GM23338 (cell line): Measurements from ENCODE around the gene PNN.

Experiments
- CTCF ChIP-seq, 2 experiments: fragments of 200-600 bp in 1 of 2; sonication (generic) in 1 of 2; conservative IDR thresholded peaks; 2 replicates each; pipeline versions ENCODE4 v1.5.1 to v1.6.1; 2016 to 2017; ENCODE audit warnings: antibody characterized with exemption in 2 of 2, low read depth in 2 of 2, mild to moderate bottlenecking in 2 of 2, moderate library complexity in 1 of 2
- EZH2 ChIP-seq: fragments of 200-600 bp; sonication (generic); IDR thresholded peaks from one replicate; pipeline ENCODE4 v1.8.0; 2017; ENCODE audit warnings: antibody characterized with exemption, mild to moderate bottlenecking, low read depth; ENCODE audit not compliant: unreplicated experiment
- EZH2phosphoT487 ChIP-seq: fragments of 200-600 bp; sonication (generic); IDR thresholded peaks from one replicate; pipeline ENCODE4 v1.8.1; 2018; ENCODE audit warnings: antibody characterized with exemption; ENCODE audit not compliant: unreplicated experiment
- POLR2AphosphoS5 ChIP-seq: IDR thresholded peaks from 2 replicates; pipeline ENCODE4 v1.6.1; 2016; ENCODE audit warnings: antibody characterized with exemption, low read depth
- ZNF114 ChIP-seq: fragments of 250-450 bp; sonication (Bioruptor Pico); IDR thresholded peaks from 2 replicates; pipeline ENCODE4 v1.5.0; 2020; ENCODE audit warnings: mild to moderate bottlenecking, moderate library complexity
- ZNF331 ChIP-seq: fragments of 250-450 bp; sonication (Bioruptor Pico); IDR thresholded peaks from 2 replicates; pipeline ENCODE4 v1.5.0; 2020; ENCODE audit warnings: low read depth, mild to moderate bottlenecking, moderate library complexity

DNA sequence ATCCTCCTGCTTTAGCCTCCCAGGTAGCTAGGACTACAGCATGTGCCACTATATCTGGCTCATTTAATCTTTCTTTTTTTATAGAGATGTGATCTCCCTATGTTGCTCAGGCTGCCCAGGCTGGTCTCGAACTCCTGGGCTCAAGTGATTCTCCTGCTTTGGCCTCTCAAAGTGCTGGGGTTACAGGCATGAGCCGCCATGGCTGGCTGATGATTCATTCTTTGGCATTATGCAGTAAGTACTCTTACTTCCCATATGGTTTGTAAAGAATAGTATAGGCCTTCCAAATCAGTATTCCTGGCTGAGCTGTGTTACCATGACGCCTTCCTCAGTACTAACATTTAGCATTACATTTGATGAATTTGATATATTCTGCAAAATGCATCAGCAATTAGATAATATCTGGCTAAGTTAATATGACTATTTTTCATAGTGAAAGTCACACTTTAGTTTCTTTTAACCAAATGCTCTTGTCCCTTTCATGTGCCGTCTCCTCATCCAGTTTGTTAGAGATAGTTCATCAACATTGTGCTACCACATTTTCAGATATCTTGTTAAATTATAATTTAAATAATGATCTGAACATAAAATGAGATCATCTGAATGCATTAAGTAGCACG, 55.5 kb downstream of the PNN start:
- TF ChIP-seq CTCF (conservative IDR thresholded peaks at IDR 0.05; ENCODE audit: low read depth in 2 of 2) (no peak), POLR2AphosphoS5 (no peak), ZNF331 (CRISPR knock-in tag) (no peak), EZH2 (no peak), ZNF114 (no peak), EZH2phosphoT487 (no peak)
